Fibroblast of lung (primary cell): ENCODE data around the gene TMEM131L. TPM values are rescaled to one million over a fixed set of nuclear protein-coding genes. Genes with fewer than 3 reads are reported as not detected.

Experiments
- DNase-seq, 2 donors: peaks; one replicate each; pipeline versions ENCODE4 v3.0.0 to v3.0.0-alpha.2; 2010; ENCODE audit warnings: low read depth in 2 of 2
- H2AFZ ChIP-seq: 2 replicates; pipeline ENCODE4 v1.5.1; 2012; ENCODE audit warnings: low read length, control low read depth, inconsistent platforms
- H3K27ac ChIP-seq: 2 replicates; pipeline ENCODE4 v1.5.1; 2011; ENCODE audit warnings: low read length, control low read depth; ENCODE audit not compliant: insufficient read depth
- H3K27me3 ChIP-seq: 2 replicates; pipeline ENCODE4 v1.5.1; 2011; ENCODE audit warnings: mild to moderate bottlenecking, low read length; ENCODE audit not compliant: control insufficient read depth, insufficient read depth
- H3K36me3 ChIP-seq: 2 replicates; pipeline ENCODE4 v1.5.1; 2011; ENCODE audit warnings: low read length; ENCODE audit not compliant: control insufficient read depth, insufficient read depth
- H3K4me1 ChIP-seq: 2 replicates; pipeline ENCODE4 v1.5.1; 2011; ENCODE audit warnings: low read length; ENCODE audit not compliant: control insufficient read depth, insufficient read depth; ENCODE audit errors: extremely low read depth
- H3K4me2 ChIP-seq: 2 replicates; pipeline ENCODE4 v1.5.1; 2011; ENCODE audit warnings: low read length, control low read depth; ENCODE audit not compliant: insufficient read depth; ENCODE audit errors: extremely low read depth
- H3K4me3 ChIP-seq, 4 experiments: fragments of 200-600 bp in 1 of 4; sonication (generic) in 1 of 4; replicated peaks in 1 of 4; 2 replicates each; pipeline ENCODE4 v1.5.1; 2011 to 2016; ENCODE audit warnings: low read length in 4 of 4, low read depth in 3 of 4, mild to moderate bottlenecking in 3 of 4, control low read depth in 2 of 4, inconsistent platforms in 1 of 4, mixed read lengths in 1 of 4; ENCODE audit not compliant: insufficient read depth in 1 of 4; ENCODE audit errors: control extremely low read depth in 1 of 4
- H3K79me2 ChIP-seq: 2 replicates; pipeline ENCODE4 v1.5.1; 2012; ENCODE audit warnings: mild to moderate bottlenecking, low read length, inconsistent platforms; ENCODE audit not compliant: control insufficient read depth, insufficient read depth
- H3K9ac ChIP-seq: 2 replicates; pipeline ENCODE4 v1.5.1; 2011; ENCODE audit warnings: mild to moderate bottlenecking, low read length, control low read depth; ENCODE audit not compliant: insufficient read depth
- H3K9me3 ChIP-seq: 2 replicates; pipeline ENCODE4 v1.5.1; 2012; ENCODE audit warnings: low read depth, low read length; ENCODE audit not compliant: control insufficient read depth, insufficient read depth
- H4K20me1 ChIP-seq: 2 replicates; pipeline ENCODE4 v1.5.1; 2011; ENCODE audit warnings: low read length; ENCODE audit not compliant: control insufficient read depth, insufficient read depth; ENCODE audit errors: extremely low read depth
- CTCF ChIP-seq, 2 donors: IDR thresholded peaks in 1 of 2; conservative IDR thresholded peaks in 1 of 2; 1 replicate in 1 of 2; 2 replicates in 1 of 2; pipeline ENCODE4 v1.5.1; 2011 to 2012; ENCODE audit warnings: low read length in 2 of 2, control low read depth in 1 of 2, inconsistent platforms in 1 of 2, low read depth in 1 of 2, mild to moderate bottlenecking in 1 of 2
- EZH2 ChIP-seq: IDR thresholded peaks from 2 replicates; pipeline ENCODE4 v1.5.1; 2012; ENCODE audit warnings: low read length, control low read depth, mild to moderate bottlenecking; ENCODE audit errors: missing control alignments
- polyA plus RNA-seq, 2 donors: library from polyadenylated mRNA; depleted of rRNA in 1 of 2; stranded (reverse) in 1 of 2; unstranded in 1 of 2; fragments of >200 nt; gene quantifications; 2 replicates each; pipeline ENCODE4 v1.2.1, GENCODE V29; 2011 to 2012; ENCODE audit warnings: missing spikeins in 1 of 2
- total RNA-seq: library from RNA; depleted of rRNA; stranded (reverse); fragments of >200 nt; gene quantifications from 2 replicates; pipeline ENCODE4 v1.2.1, GENCODE V29; 2014

Gene TMEM131L
- total and polyA plus RNA-seq, 2 donors (not counting 1 experiment from before 2014, with no cell fraction given): 7.7 to 15.0 TPM

DNA sequence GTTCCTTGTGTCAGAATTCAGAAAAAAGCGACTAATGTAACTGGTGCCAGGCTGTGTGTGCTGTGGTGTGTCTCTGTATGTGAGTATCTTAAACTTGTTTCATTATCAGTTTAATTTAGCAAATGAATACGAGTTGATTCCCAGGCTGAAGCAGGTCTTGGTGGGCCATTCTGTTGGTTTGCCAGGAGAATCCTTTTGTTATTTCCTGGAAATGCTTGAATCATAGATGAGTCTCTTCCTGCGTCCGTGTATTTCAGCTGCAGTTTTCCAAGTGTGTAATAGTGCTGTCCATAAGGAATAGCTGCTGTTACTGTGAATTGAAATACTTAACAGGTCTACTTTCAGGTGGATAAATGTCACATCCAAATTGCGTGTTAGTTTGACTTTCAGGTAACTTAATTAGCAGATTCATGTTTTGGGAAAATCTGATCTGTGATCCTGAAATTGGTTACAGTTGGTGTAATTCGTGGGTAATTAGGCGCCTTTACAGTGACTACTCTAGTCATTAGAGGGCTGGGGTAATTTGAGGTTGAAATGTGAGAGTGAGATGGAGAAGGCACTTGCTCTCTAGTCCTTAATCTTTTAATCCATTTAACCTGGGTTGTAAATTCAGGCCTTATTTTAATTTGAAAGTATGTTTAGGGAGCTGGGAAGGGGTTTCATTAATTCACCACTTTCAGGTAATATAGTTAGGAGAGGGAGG, 23.8 kb downstream of the TMEM131L start:
- Histone ChIP-seq H3K4me2 (no peak overlapping the region), H3K36me3 (no peaks in the 10 kb centered on the region), H3K9ac (no peak overlapping the region), H3K4me1 (peaks cover 31% of the 10 kb centered on the region), H3K27ac (no peak overlapping the region), H3K4me3 (no peak overlapping the region), H3K27me3 (no peaks in the 10 kb centered on the region), H3K9me3 (no peaks in the 10 kb centered on the region), H2AFZ (no peak overlapping the region), H3K79me2 (no peaks in the 10 kb centered on the region), H4K20me1 (no peaks in the 10 kb centered on the region)
- peak in 1 of 2 donors; percentile 44 for DNase-seq
- no peak for TF ChIP-seq CTCF (conservative IDR thresholded peaks at IDR 0.05 in 1 of 2, IDR thresholded peaks at IDR 0.05 in 1 of 2; ENCODE audit: low read depth in 1 of 2, low read length in 2 of 2)
- TF ChIP-seq EZH2: no peak

DNA sequence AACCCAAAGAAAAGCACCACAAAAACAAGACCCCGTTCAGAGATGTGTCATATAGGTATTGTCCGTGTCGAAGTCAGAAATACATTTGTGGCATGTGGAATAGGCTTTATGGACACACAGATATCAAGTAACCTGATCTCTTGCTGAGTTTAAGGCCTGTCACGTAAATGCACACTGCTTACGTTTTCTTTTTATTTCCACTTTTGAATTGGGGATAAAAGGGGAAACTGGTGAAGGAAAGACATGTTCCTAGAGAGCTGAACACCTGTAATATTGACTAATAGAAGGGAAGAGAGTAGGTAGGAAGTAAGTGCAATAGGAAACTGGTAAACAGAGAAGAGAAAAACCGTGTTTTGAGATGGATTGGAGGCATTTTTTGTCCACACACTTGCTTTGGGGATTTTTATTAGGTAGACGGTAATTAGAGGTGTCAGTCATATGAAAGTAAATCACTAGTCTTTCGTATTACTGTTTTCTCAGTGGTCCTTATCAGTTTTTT, 24.9 kb downstream of the TMEM131L start:
- no peak overlapping the region for H3K4me3 ChIP-seq
- no peak overlapping the region for H2AFZ ChIP-seq
- H3K36me3 ChIP-seq: no peaks in the 10 kb centered on the region
- DNase-seq: no peak
- H3K79me2 ChIP-seq: no peaks in the 10 kb centered on the region
- no peak overlapping the region for H3K9ac ChIP-seq
- H3K4me1 ChIP-seq: peaks cover 29% of the 10 kb centered on the region
- H3K9me3 ChIP-seq: no peaks in the 10 kb centered on the region
- no peaks in the 10 kb centered on the region for H4K20me1 ChIP-seq
- H3K27me3 ChIP-seq: no peaks in the 10 kb centered on the region
- H3K27ac ChIP-seq: no peak overlapping the region
- no peak overlapping the region for H3K4me2 ChIP-seq
- no peak for TF ChIP-seq CTCF (conservative IDR thresholded peaks at IDR 0.05 in 1 of 2, IDR thresholded peaks at IDR 0.05 in 1 of 2; ENCODE audit: low read depth in 1 of 2, low read length in 2 of 2)
- no peak for TF ChIP-seq EZH2

DNA sequence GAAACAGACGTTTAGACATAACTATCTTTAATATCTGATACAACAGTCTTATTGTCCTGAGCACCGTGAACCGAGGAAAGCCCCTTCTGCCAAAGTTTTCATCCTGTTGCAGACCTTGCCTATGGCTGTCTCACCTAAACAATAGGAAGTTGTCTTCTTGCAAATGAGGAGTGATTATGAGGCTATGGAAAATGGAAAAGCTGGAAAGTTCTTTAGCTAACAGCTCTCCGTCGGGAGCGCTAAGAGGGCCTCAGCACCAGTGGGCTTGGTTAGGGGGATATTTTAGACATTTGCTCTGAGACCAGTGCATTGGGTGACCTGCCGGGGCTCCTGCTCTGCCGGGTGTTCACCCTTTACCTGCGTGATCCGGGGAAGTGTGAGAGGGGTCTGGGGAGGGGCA, 28.4 kb downstream of the TMEM131L start:
- Histone ChIP-seq H2AFZ (no peak overlapping the region), H3K36me3 (no peaks in the 10 kb centered on the region), H3K4me3 (no peak overlapping the region), H3K4me2 (no peak overlapping the region), H3K9ac (no peak overlapping the region), H3K9me3 (no peaks in the 10 kb centered on the region), H3K79me2 (no peaks in the 10 kb centered on the region), H4K20me1 (no peaks in the 10 kb centered on the region), H3K4me1 (peaks cover 11% of the 10 kb centered on the region), H3K27me3 (no peaks in the 10 kb centered on the region), H3K27ac (no peak overlapping the region)
- DNase-seq: no peak
- TF ChIP-seq EZH2 (no peak), CTCF (conservative IDR thresholded peaks at IDR 0.05 in 1 of 2, IDR thresholded peaks at IDR 0.05 in 1 of 2; ENCODE audit: low read depth in 1 of 2, low read length in 2 of 2) (no peak)
